T follicular helper cell (primary cell): ENCODE data around the gene SLC6A5.
"Not testable (repeated sequence)": the region's sequence is repeated elsewhere in the genome, so short reads cannot be mapped to it uniquely, and the experiment has no call there.

ENCODE experiments used
- DNase-seq: peaks from one replicate; pipeline ENCODE4 v3.0.0-alpha.2; 2020; ENCODE audit warnings: low read depth
- total RNA-seq, 2 experiments: gene quantifications; one replicate each; lab custom pipeline; 2026; lab: John Stamatoyannopoulos, UW

The SLC6A5 gene
- 0 to 0.06 reads per million in 2 experiments for total RNA-seq

- DNase-seq, result no peak
Measured at GRCh38 chr11:20599221-20600019, at the start of gene SLC6A5. Gene SLC6A5 (plus strand): TSS chr11:20599608. CDS start chr11:20599673, 65 bp downstream.

GRCh38 chr11:20551096-20551495 lies 48.3 kb upstream of the SLC6A5 start:
- no peak for DNase-seq

- DNase-seq, result no peak
Measured at GRCh38 chr11:20555783-20556182, 43.6 kb upstream of the SLC6A5 start.

GRCh38 chr11:20556396-20556795 lies 43.0 kb upstream of the SLC6A5 start:
- not testable (repeated sequence) for DNase-seq

- no peak for DNase-seq
Measured at GRCh38 chr11:20558741-20559140, 40.7 kb upstream of the SLC6A5 start.

- DNase-seq, result no peak
Measured at GRCh38 chr11:20559523-20560300, 39.7 kb upstream of the SLC6A5 start.

- DNase-seq, result no peak
Measured at GRCh38 chr11:20561915-20562314, 37.5 kb upstream of the SLC6A5 start.

GRCh38 chr11:20563866-20564265 lies 35.5 kb upstream of the SLC6A5 start:
- DNase-seq, result no peak

GRCh38 chr11:20564846-20565635 lies 34.4 kb upstream of the SLC6A5 start:
- no peak for DNase-seq

- not testable (repeated sequence) for DNase-seq
Measured at GRCh38 chr11:20566115-20566514, 33.3 kb upstream of the SLC6A5 start.

GRCh38 chr11:20566591-20567434 lies 32.6 kb upstream of the SLC6A5 start:
- DNase-seq, result no peak

GRCh38 chr11:20579725-20580124 lies 19.7 kb upstream of the SLC6A5 start:
- DNase-seq, result not testable (repeated sequence)

GRCh38 chr11:20583201-20583600 lies 16.2 kb upstream of the SLC6A5 start:
- no peak for DNase-seq

GRCh38 chr11:20584093-20584774 lies 15.2 kb upstream of the SLC6A5 start:
- DNase-seq, result no peak

- no peak for DNase-seq
Measured at GRCh38 chr11:20589796-20590195, 9.6 kb upstream of the SLC6A5 start.

- no peak for DNase-seq
Measured at GRCh38 chr11:20590381-20590780, 9.0 kb upstream of the SLC6A5 start.

GRCh38 chr11:20592741-20593140 lies 6.7 kb upstream of the SLC6A5 start:
- DNase-seq, result no peak

GRCh38 chr11:20594274-20595061 lies 4.9 kb upstream of the SLC6A5 start:
- no peak for DNase-seq

GRCh38 chr11:20595101-20595500 lies 4.3 kb upstream of the SLC6A5 start:
- no peak for DNase-seq
